ENCODE data around the gene LRFN3.

- TF ChIP-seq POLR2A (IDR thresholded peaks at IDR 0.05) (no peak), CTCF (IDR thresholded peaks at IDR 0.05 in 8 of 11, conservative IDR thresholded peaks at IDR 0.05 in 3 of 11) (no peak)
These were observed 57.0 kb downstream of the LRFN3 start for GRCh38 chr19:35992907-35993765.
